Mesenteric fat pad (tissue), 1 donor: Measurements from ENCODE around the gene MATK. TPM values are rescaled to one million over a fixed set of nuclear protein-coding genes. Genes with fewer than 3 reads are reported as not detected.

Source experiments
- DNase-seq: peaks from one replicate; pipeline ENCODE4 v3.0.0-alpha.2; 2020; ENCODE audit warnings: low spot score
- long read RNA-seq: library from polyadenylated mRNA; unstranded; transcript quantifications from one replicate; pipeline ENCODE4 v2.0.0, GENCODE V29; 2020
- total RNA-seq: library from RNA; stranded (reverse); fragmentation: NEBNext Ultra II Directional; extraction: Animal tissue kit (Norgen Biotek cat#: 25700); gene quantifications from one replicate; pipeline ENCODE4 v1.2.1, GENCODE V29; 2021
- donor health status: DM: yes; HTN: yes; CAD: no.

Gene MATK, protein sequence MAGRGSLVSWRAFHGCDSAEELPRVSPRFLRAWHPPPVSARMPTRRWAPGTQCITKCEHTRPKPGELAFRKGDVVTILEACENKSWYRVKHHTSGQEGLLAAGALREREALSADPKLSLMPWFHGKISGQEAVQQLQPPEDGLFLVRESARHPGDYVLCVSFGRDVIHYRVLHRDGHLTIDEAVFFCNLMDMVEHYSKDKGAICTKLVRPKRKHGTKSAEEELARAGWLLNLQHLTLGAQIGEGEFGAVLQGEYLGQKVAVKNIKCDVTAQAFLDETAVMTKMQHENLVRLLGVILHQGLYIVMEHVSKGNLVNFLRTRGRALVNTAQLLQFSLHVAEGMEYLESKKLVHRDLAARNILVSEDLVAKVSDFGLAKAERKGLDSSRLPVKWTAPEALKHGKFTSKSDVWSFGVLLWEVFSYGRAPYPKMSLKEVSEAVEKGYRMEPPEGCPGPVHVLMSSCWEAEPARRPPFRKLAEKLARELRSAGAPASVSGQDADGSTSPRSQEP
- total RNA-seq: 3.3 TPM
- long read RNA-seq, partial matches to known transcripts: 6 of 14 reads
- long read RNA-seq, other reads (novel, unspliced or antisense): 2 of 14 reads

DNA sequence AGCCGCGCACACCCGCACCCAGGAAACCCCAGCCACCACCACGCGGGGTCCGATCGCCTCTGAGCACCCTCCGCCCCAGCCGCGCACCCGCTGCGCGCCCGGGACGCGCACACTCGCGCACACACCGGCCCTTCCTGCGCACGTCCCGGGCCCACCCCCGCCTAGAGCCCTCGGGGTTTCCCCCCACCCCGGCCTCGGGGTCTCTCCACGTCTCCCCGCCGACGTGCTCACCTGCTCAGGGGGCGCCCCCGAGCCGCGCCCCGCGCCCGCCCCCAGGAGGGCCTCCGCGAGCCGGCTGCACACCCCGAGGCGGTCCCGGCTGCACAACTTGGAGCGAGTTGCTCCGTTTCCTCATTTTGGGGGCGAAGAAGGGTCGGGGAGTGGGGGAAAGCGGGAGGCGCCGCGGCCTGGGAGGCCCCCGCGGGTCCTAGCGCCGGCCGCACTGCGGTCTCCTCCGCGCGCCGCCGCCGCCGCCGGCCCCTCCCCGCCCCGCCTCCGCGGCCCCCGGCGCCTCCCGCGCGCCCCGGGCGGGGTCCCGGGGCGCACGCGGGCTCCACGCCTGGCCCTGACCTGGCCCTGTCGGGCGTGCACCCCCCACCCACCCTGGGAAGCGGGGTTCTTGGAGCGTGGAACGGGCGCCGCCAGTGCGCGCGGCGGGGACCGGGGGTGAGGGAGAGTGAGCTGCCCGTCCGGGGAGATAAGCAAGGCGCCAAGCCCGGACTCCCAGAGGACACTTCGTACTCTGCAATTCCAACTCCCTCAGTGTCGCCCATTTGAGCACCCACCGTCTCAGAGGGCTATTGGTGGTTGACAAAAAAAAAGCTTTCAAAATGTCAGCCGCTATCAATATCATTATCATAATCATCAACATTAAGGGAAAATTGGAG, at the start of gene MATK:
TSS of gene MATK (minus strand) at position 444 of the 887 bp plus-strand sequence. CDS start 1,246 bp downstream, outside the sequence.
- no peak for DNase-seq

GRCh38 chr19:3835055-3835435, 48.9 kb upstream of the MATK start:
- DNase-seq: no peak

- DNase-seq: no peak
Measured at GRCh38 chr19:3834349-3835054, 48.3 kb upstream of the MATK start.

GRCh38 chr19:3833578-3834348, 47.6 kb upstream of the MATK start:
- DNase-seq: no peak

DNA sequence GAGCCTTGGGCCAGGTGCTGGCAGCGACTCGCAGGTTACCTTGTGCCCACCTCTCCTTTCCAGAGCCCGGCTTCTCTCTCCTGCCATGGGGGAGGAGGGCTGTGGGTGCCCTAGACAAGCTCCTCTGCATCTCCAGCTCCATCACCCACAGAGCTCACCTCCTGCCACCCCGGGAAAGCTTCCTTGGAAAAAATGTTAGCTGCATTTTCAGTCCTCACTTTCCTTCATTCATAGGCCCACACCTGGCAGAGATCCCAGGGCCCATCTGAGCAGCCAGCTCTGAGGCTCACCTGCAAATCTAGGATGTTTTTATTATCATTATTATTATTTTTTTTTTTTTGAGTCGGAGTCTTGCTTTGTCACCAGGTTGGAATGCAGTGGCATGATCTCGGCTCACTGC, 45.8 kb upstream of the MATK start:
- no peak for DNase-seq

- no peak for DNase-seq
Measured at GRCh38 chr19:3831601-3832000, 45.4 kb upstream of the MATK start.

DNA sequence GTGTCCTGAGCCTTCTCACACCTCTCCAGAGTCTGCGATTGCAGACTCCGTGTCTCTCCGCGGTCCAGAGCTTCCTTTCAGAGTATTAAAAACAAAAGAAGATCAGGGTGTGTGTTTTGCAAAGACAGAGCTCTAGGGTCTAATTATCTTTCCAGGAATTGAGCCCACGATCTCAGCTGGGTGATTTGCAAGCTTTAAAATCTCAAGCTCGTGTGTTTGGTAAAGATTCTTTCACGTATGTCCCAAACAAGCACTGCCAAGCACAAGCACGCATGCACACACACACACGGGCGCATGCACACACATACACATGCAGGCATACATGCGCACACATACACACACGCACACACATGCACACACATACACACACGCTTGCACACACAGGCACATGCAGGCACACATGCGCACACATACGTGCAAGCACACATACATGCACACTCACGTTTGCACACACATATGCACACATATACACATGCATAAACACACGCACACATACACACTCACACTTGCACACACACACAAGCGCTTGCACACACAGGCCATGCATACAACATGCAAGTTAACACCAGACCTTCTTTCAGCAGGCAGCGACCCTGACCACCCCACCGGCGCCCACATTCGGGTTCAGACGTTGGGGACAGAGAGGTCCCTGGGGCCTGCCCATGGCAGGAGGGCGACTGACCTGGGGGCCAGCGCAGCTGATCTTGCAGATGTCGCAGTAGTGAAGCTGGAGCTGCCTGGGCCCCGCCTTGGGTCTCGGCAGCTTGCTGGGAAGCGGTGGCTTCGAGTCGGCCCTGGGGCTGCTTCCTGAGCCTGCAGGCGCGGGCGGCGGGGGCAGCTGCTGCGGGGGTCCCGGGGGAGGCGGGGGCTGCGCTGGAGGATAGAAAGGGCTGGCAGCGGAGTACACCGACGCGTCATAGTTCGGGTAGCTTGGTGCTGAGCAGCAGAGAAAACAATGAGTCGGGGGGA, 44.7 kb upstream of the MATK start:
- no peak for DNase-seq

- DNase-seq: no peak
Measured at GRCh38 chr19:3827306-3827705, 41.1 kb upstream of the MATK start.

- DNase-seq: no peak
Measured at GRCh38 chr19:3826163-3826562, 40.0 kb upstream of the MATK start.

DNA sequence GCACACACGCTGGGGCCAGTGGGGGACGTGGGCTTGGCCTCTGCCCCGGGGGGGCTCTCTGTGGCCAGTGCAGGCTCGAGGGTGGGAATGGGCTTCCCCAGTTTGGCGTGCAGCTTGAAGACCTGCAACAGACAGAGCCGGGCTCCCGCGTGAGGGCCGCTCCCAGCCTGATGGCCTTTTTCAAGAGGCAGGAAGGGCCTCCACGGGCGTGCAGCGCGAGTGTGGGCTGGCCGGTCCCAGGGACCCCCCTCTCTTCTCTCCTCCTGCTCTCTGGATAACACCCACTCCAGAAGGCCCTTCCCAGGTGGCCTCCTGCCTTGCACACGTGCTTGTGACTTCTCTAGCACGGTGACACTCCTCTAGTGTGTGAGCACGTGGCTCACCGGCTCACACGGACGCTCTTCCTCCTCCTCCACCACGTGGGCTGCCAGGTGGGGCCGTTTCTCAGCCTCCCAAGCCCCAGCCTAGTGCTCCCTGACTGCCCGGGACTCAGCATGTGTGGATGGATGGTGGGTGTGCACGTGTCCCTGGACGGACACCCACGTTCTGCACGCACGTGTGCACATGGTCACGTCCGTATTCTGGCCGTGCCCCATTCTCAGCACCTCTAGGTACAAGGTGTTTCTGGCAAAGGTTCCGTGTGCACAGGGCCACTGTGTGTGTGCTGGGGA, 39.2 kb upstream of the MATK start:
- DNase-seq: no peak

DNA sequence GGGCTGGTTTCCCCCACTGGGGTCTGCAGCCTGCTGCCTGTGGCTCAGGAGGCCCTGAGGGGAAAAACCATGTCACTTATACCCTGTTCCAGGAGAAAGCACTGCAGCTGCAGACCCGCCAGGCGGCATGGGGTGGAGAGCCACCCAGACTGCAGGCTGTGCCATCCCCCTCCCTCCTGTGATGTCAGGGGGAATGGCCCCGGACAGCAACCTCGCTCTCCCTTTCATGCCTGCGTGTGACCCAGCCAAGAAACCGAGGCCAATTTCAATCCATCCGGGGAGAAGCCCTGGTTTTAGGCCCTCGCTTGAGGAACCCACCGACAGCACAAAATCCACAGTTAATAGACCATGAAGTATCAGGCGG, 37.2 kb upstream of the MATK start:
- DNase-seq: no peak

DNA sequence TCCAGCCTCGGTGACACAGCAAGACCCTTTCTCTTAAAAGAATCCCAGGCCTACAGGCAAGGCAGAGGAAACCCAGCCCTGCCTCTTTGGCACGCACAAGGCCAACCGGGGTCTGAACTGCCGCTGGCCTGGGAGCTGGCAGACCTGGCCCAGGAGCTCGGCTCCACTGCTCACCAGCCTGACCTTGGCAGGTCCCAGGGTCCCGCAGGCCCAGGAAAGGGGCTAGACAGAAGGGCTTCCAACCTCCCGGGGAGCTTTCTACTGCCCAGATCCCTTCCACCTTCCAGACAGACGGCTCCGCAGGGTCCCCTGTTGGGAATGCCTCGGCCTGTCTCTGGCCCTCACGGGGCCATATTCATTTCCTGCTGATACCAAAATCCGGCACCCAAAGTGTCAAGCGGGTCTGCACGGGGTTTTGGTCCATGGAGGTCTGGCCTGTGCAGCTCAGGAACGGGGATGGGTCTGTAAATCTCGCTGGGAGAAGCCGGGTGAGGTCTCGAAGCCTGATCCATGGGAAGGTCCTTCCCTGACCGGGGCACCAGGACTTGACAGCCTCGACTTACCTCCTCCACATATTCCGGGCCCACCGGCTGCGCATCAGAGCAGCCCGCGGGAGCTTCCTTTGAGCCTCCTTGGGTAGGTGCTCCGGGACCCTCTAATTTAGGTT, 36.6 kb upstream of the MATK start:
- DNase-seq: no peak

DNA sequence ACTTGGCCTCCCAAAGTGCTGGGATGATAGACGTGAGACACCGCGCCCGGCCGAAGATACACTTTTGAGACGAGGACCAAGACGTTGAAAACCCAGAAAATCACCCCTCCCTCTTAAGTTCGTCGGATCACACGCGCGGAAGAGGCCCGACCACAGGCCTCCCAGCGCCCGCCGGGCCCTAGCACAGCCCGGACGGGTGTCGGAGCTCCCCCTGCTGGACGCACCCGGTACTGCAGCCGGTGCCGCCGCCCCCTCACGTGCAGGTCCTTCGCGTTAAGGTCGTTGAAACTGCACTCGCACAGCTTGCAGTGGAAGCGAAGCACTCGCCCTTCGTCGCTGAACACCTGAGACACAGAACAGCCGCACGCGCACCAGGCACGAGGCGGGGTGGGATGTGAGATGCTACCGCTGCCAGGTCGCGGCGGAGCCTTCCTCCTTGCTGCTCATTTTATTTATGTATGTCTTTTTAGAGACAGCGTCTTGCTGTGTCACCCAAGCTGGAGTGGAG, 35.7 kb upstream of the MATK start:
- DNase-seq: no peak

DNA sequence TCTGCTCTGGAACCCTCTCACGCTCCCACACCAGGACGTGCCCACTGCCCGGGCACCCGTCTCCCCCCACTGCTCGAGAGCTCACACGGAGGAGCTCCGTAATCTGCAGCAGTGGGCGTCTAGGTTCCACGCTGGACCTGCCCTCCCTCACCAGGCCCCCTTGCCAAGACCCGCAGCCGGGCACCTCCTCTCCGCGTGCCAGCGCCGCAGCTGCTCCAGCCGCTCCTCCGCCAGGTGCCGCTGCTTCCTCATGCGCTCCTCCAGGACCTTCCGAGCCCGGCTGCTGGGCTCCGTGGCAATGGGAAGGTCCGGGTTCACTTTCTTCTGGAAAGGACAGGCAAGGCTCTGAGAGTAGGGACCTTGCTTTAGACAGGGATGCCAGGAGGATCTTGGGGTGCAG, 35.0 kb upstream of the MATK start:
- DNase-seq: no peak

DNA sequence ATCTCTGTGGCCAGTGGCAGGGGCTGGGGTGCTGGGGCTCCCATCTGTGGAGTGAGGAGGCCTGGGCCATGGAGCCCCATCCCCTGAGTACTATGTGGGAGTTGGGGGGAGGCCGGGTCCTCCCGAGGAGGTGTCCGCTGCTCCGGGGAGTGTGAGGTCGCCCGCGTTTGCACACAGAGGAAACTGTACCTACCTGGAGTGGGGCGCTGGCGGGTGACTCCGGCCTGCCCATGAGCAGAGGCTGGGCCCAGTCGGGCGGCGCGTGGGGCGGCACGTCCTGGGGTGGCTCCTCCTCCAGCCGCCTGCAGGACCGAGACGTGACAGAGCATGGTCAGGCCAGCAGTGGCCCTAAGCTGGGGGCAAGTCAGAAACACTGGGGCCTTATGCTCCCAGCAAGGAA, 33.8 kb upstream of the MATK start:
- DNase-seq: no peak

GRCh38 chr19:3818918-3819317, 32.7 kb upstream of the MATK start:
- DNase-seq: no peak

GRCh38 chr19:3818466-3818865, 32.3 kb upstream of the MATK start:
- DNase-seq: no peak

GRCh38 chr19:3817761-3818160, 31.6 kb upstream of the MATK start:
- DNase-seq: no peak
